Cardiac fibroblast (primary cell): Measurements from ENCODE around the gene HNRNPA3.

Source experiments
- DNase-seq, 2 donors: peaks; one replicate each; pipeline versions ENCODE4 v3.0.0 to v3.0.0-alpha.2; 2010; ENCODE audit warnings: low read depth in 2 of 2
- H3K4me3 ChIP-seq, 2 donors: replicated peaks in 1 of 2; 1 replicate in 1 of 2; 2 replicates in 1 of 2; pipeline ENCODE4 v1.5.1; 2011; ENCODE audit warnings: low read depth in 2 of 2, low read length in 2 of 2, mild to moderate bottlenecking in 2 of 2, moderate library complexity in 1 of 2
- TF ChIP-seq, protein P1 (sequence below): IDR thresholded peaks from one replicate; pipeline ENCODE4 v1.5.1; 2011; ENCODE audit warnings: low read depth, mild to moderate bottlenecking, low read length, inconsistent platforms

Gene HNRNPA3

DNA sequence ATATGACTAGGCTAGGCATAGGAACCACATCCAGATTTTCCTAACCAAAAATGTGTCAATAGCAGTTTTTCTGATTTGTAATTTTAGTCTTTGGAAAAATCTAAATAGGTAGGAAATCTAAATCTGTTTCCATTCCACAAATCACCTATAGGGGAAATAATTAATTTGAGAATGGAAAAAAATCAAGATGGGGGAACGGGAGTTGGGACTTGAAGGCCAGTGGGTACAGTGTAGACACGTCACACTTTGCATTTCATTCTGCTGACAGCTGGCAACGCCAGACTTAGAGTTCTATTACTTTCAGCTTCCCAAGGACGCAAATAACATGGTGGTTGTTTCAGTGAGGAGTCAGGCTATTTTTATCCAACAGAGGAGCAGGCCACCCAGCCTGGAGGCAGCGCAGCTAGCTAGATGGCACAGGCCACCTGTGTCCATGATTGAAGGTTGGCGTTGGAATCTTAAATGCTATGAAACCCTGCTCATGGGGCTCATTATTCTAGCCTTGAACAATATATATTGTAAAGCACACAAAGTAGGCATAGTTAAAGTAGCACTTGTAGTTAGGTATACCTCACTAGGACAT is 23.4 kb downstream of the HNRNPA3 start:
- DNase-seq = no peak
- TF ChIP-seq, protein P1, sequence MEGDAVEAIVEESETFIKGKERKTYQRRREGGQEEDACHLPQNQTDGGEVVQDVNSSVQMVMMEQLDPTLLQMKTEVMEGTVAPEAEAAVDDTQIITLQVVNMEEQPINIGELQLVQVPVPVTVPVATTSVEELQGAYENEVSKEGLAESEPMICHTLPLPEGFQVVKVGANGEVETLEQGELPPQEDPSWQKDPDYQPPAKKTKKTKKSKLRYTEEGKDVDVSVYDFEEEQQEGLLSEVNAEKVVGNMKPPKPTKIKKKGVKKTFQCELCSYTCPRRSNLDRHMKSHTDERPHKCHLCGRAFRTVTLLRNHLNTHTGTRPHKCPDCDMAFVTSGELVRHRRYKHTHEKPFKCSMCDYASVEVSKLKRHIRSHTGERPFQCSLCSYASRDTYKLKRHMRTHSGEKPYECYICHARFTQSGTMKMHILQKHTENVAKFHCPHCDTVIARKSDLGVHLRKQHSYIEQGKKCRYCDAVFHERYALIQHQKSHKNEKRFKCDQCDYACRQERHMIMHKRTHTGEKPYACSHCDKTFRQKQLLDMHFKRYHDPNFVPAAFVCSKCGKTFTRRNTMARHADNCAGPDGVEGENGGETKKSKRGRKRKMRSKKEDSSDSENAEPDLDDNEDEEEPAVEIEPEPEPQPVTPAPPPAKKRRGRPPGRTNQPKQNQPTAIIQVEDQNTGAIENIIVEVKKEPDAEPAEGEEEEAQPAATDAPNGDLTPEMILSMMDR = no peak
- no peak overlapping the region for H3K4me3 ChIP-seq

DNA sequence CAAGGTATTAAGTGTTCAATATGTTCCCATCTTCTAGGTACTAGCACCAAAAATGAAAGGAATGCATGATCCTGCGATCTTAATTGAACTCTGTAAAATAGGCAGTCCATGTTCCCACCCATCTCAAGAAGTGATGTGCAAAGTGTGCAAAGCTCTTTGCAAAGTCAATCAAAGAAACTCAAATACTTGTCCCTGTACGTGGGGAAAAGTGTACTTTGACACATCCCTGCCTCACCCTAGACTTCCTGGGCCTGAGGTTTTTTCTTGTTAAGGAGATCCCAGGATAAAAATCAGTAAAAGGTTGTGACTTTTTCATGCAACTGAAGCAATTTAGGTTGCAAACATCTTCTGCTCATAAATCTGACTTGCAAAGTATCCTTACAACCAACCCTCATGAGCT is 25.3 kb downstream of the HNRNPA3 start:
- H3K4me3 ChIP-seq = no peak overlapping the region
- DNase-seq = no peak
- TF ChIP-seq, protein P1 = no peak

DNA sequence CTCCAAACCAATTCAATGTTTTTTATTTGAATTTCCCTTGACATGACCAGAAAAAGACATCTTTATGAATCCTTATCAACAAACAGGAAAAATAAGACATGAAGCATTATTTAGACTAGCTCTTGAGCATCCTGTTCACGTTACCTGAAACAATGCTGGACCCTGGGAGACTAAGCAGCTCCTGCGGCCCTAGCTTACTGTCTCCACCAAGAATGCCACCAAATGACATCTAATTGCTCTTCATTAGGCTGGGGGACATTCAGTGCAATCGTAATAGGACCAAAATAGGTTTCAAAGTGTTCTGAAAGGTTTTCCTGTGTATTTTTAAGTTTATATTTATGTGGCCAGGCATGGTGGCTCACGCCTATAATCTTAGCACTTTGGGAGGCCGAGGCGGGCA is 26.5 kb downstream of the HNRNPA3 start:
- no peak overlapping the region for H3K4me3 ChIP-seq
- TF ChIP-seq, protein P1 = no peak
- DNase-seq = no peak

DNA sequence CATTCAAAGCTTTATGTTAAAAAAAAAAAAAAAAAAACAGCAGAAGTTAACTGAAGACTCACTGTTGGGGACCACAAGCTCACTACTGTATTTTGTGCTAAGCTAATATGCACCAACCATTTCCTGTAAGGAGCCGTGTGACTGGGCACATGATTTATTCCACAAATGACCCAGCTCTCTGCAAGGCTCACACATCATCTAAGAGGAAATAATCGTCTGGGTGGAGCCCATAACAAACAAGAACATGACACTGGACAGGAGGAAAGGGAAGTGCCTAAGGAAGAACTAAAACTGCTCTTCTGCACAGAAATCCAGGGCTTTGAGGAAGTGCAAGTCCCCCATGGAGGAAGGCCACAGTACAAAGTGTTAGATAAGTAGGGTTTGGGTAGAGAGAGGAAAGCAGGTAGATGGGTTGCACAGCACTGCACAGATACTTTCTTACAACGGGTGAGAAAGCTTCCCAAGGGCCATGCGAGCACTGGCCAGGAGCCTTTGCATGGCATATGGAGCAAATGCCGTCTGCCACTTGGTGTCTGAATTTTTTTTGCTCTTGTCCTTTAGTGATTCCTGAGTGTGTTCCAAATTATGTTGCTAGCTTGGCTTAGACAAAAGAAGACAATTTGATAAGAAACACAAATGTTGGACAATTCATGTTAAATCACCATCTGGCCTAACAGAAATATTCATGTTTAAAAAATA is 27.5 kb downstream of the HNRNPA3 start:
- no peak overlapping the region for H3K4me3 ChIP-seq
- TF ChIP-seq, protein P1 = no peak
- peak; percentile 68 to 70 for DNase-seq

DNA sequence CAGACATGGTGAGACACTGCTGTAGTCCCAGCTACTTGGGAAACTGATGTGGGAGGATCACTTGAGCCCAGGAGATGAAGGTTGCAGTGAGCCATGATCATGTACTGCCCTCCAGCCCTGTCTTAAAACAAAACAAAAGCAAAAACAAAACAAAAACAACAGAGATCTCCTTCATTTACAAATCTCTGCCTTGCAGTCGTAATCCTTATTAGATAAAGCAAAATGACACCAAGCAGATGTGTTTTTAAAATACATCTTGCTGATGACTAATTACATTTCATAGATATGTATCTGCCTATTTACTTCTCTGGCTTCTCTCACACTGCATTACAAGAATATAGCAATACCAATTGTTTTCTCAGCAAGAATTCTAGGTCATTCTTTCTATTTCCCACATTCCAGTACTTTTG is 29.1 kb downstream of the HNRNPA3 start:
- DNase-seq = peak; percentile 46 to 56
- H3K4me3 ChIP-seq = no peak overlapping the region
- TF ChIP-seq, protein P1 = no peak

DNA sequence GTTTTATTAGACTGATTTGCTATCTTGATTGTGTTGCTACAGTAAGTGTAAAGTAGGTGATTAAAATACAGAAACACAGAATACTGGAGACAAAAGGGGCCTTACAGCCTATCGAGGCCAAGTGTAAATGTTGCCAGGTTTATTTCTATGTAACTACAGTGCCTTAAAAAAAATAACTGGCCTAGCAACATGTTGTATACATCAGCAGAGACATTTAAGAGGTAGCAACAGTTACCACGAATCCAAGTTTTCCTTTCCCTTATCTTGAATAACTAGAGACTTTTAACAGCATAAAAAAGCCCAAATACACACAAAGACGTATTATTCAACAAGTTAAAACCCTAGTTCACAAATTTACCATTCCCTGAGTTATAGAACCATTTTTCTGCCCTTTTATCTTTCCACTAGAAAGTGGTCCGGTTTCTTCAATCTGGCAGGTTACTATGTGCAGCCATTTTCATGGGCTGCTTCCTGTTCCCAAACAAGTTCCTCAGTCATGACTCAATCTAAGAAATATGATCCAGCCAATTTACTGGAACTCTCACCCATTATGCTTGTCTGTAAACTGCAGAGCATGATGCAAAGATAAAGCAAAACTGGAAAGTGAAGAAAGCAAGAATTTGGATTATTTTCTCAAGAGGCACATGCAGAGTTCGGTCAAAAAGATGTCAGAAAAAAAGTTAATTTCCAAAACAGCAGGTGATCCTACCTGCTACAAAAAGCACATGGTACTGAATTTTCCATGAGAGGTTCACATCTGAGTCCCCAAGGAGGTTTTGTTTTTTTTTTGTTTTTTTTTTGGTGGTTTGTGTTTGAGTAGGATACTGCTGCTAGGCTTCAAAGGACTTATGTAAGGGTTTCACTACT is 29.8 kb downstream of the HNRNPA3 start:
- TF ChIP-seq, protein P1 = no peak
- peak; percentile 94 for DNase-seq
- H3K4me3 ChIP-seq = peak overlapping the region in 1 of 2 donors; percentile 24
